ENCODE results near the gene PBX1. TPM values are rescaled to one million over a fixed set of nuclear protein-coding genes. Genes with fewer than 3 reads are reported as not detected.

PBX1 gene
- total RNA-seq, 2 donors from 2014 or later: 59.9 to 79.2 TPM

- TF ChIP-seq CTCF (conservative IDR thresholded peaks at IDR 0.05): no peak
- Mint-ChIP-seq H3K9me3 (no peaks in the 10 kb centered on the region), H3K4me1 (peaks cover 54% of the 10 kb centered on the region), H3K36me3 (ENCODE audit: low read depth) (peaks cover 14% of the 10 kb centered on the region), H3K27me3 (ENCODE audit: insufficient read depth) (no peaks in the 10 kb centered on the region), H3K27ac (peak overlapping the region; percentile 52), H3K4me3 (no peak overlapping the region)
- DNase-seq: no peak
- H3K36me3 ChIP-seq (ENCODE audit: control insufficient read depth, insufficient read depth, low read length): peaks cover 6% of the 10 kb centered on the region
- peaks cover 4% of the 10 kb centered on the region for H3K9me3 ChIP-seq (ENCODE audit: control insufficient read depth, low read length)
- WGBS, 2 experiments (ENCODE audit: insufficient coverage in 1 of 2, insufficient read length in 1 of 2): 93 to 100% methylated on average over 2 to 6 of the region's 6 CpGs
- no peak overlapping the region for H3K27ac ChIP-seq (ENCODE audit: low read depth, low read length)
- H3K9ac ChIP-seq (ENCODE audit: extremely low read depth, low read length, poor library complexity, severe bottlenecking): no peak overlapping the region
- peaks cover 19% of the 10 kb centered on the region for H3K4me1 ChIP-seq (ENCODE audit: control insufficient read depth, insufficient read depth, low read length)
- no peak overlapping the region for H3K4me3 ChIP-seq (ENCODE audit: low read length)
- no peaks in the 10 kb centered on the region for H3K27me3 ChIP-seq (ENCODE audit: control insufficient read depth, insufficient read depth, low read length, poor library complexity, severe bottlenecking)
Observed at GRCh38 chr1:164598719-164599118, 39.7 kb downstream of the PBX1 start.

- peaks cover 14% of the 10 kb centered on the region for H3K36me3 Mint-ChIP-seq (ENCODE audit: low read depth)
Observed at GRCh38 chr1:164599272-164599671, 40.3 kb downstream of the PBX1 start.

GRCh38 chr1:164601399-164602100 is 42.6 kb downstream of the PBX1 start:
- Histone ChIP-seq H3K4me3 (ENCODE audit: low read length) (peak overlapping the region; percentile 63), H3K27me3 (ENCODE audit: control insufficient read depth, insufficient read depth, low read length, poor library complexity, severe bottlenecking) (no peaks in the 10 kb centered on the region), H3K36me3 (ENCODE audit: control insufficient read depth, insufficient read depth, low read length) (peaks cover 6% of the 10 kb centered on the region), H3K4me1 (ENCODE audit: control insufficient read depth, insufficient read depth, low read length) (peaks cover 26% of the 10 kb centered on the region), H3K9me3 (ENCODE audit: control insufficient read depth, low read length) (peaks cover 4% of the 10 kb centered on the region), H3K9ac (ENCODE audit: extremely low read depth, low read length, poor library complexity, severe bottlenecking) (no peak overlapping the region), H3K27ac (ENCODE audit: low read depth, low read length) (peak overlapping the region; percentile 45)
- Mint-ChIP-seq H3K27me3 (ENCODE audit: insufficient read depth) (no peaks in the 10 kb centered on the region), H3K4me1 (peaks cover 65% of the 10 kb centered on the region), H3K36me3 (ENCODE audit: low read depth) (peaks cover 10% of the 10 kb centered on the region), H3K27ac (peak overlapping the region; percentile 88), H3K4me3 (peak overlapping the region; percentile 46), H3K9me3 (no peaks in the 10 kb centered on the region)
- peak; percentile 58 for DNase-seq
- WGBS, 2 experiments (ENCODE audit: insufficient coverage in 1 of 2, insufficient read length in 1 of 2): 0 to 40% methylated on average over 1 to 5 of the region's 5 CpGs
- TF ChIP-seq CTCF (conservative IDR thresholded peaks at IDR 0.05): no peak

More at GRCh38 chr1:164599272-164599671, 40.3 kb downstream of the PBX1 start:
- H3K4me1 ChIP-seq (ENCODE audit: control insufficient read depth, insufficient read depth, low read length): peaks cover 19% of the 10 kb centered on the region
- H3K27me3 ChIP-seq (ENCODE audit: control insufficient read depth, insufficient read depth, low read length, poor library complexity, severe bottlenecking): no peaks in the 10 kb centered on the region
- 80 to 87% methylated on average over 1 to 5 of the region's 5 CpGs for WGBS, 2 experiments (ENCODE audit: insufficient coverage in 1 of 2, insufficient read length in 1 of 2)
- H3K4me3 ChIP-seq (ENCODE audit: low read length): no peak overlapping the region
- no peak overlapping the region for H3K27ac ChIP-seq (ENCODE audit: low read depth, low read length)
- no peak overlapping the region for H3K4me3 Mint-ChIP-seq
- H3K36me3 ChIP-seq (ENCODE audit: control insufficient read depth, insufficient read depth, low read length): peaks cover 6% of the 10 kb centered on the region
- H3K9me3 ChIP-seq (ENCODE audit: control insufficient read depth, low read length): peaks cover 4% of the 10 kb centered on the region
- H3K9ac ChIP-seq (ENCODE audit: extremely low read depth, low read length, poor library complexity, severe bottlenecking): no peak overlapping the region
- no peaks in the 10 kb centered on the region for H3K9me3 Mint-ChIP-seq
- DNase-seq: no peak
- H3K27ac Mint-ChIP-seq: no peak overlapping the region
- H3K4me1 Mint-ChIP-seq: peaks cover 56% of the 10 kb centered on the region
- H3K27me3 Mint-ChIP-seq (ENCODE audit: insufficient read depth): no peaks in the 10 kb centered on the region
- TF ChIP-seq CTCF (conservative IDR thresholded peaks at IDR 0.05): no peak

All from endodermal cell (in vitro differentiated cells).